Limb (tissue), 2 donors: ENCODE data around the gene UBE2Q1.
A peak's percentile ranks its signal among the peaks of the same experiment; 100 is the strongest.

Source experiments
- DNase-seq, 2 donors: peaks; one replicate each; pipeline ENCODE4 v3.0.0-alpha.2; 2016; ENCODE audit errors: extremely low spot score in 2 of 2

UBE2Q1 gene

DNA sequence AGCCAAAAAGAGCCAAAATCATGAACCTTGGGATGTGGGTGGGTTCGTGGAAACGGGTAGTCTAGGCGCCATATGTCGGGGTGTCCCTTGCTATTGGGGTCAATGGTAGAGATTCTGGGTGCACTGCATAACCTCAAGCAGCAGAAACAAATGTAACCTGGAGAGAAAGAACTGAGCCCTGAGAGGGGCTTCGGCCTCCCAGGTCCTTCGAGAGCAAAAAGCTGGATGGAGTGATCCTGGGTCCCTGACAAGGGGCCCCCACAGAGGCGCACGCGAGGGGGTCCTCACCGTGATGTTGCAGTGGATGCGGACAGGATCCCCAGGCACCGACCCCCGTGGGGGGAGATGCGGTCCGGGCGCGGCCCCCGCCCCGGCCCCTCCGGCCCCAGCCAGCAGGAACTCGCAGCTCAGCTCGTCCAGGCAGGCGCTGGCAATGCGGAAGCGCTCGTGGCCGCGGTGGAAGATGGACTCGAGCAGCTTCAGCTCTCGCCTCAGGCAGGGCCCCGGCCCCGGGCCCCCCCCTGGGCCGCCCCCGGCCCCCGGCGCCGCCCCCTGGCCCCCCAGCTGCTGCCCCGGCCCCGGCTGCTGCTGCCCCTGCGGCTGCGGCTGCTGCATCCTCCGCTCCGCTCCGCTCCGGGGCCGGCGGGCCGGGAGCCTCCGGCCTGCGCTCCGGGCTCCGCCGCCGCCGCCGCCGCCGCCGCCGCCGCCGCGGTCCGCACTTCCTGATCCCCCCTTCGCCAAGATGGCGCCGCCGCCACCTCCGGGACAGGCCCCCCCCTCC is at the start of gene UBE2Q1:
Gene UBE2Q1, minus strand, starts transcription at position 724 of the 781 bp plus-strand sequence. Its CDS starts 109 bp downstream, at position 615.
- DNase-seq, result no peak

DNA sequence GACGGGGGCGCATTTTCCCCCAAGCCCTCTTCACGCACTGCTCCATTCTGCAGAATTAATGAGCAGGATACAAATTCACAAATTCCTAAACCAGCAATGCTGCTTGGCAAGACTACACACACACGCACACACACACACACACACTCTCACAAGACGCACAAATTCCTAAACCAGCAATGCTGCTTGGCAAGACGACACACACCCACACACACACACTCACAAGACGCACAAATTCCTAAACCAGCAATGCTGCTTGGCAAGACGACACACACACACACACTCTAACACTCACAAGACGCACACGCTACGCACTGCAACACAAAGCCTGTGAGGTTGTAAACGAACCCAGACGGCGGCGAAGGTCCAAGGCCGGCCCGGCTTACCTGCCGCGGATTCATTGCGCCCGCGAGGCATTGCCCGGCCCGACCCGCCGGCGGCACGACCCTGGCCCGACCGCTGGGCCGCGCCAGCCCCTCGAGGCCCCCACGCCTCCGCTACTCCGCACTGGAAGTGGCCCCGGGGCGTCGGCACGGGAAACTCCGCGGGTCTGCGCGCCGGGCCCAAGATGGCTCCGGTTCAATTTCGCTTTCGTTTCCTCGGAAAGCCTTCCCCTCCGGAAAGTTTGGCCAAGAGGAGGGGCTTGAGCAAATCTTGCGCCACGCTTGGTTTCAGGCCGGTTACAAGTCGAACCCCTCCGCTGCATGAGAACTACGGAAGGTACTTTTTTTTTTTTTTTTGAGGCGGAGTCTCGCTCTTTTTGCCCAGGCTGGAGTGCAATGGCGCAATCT is 49.3 kb upstream of the UBE2Q1 start, which contains the start of gene ADAR:
Gene ADAR, minus strand, starts transcription at position 578 of the 788 bp plus-strand sequence. Its CDS starts 180 bp downstream, at position 398.
- DNase-seq, result peak; percentile 87 to 94

DNA sequence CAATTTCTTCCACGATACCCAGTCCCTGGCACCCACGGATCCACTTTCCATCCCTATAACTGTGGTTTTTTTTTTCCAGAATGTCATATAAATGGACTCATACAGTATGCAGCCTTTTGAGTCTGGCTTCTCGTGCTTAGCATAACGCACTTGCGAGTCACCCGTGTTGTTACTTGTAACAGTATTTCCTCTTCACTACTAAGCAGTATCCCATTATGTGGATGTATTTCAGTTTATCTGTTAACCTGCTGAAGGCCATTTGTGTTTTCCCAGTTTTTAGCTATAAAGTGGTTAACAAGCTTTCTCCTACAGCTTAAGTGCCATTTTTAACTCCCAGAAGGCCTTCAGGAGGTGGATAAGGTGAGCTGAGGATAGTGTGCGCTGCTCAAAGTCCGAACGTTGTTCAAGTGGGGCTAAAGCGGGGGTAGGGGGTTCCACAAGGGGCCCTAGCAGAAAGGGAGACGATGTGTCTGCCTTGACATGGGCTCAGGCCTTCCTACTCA is 48.7 kb upstream of the UBE2Q1 start:
- no peak for DNase-seq

DNA sequence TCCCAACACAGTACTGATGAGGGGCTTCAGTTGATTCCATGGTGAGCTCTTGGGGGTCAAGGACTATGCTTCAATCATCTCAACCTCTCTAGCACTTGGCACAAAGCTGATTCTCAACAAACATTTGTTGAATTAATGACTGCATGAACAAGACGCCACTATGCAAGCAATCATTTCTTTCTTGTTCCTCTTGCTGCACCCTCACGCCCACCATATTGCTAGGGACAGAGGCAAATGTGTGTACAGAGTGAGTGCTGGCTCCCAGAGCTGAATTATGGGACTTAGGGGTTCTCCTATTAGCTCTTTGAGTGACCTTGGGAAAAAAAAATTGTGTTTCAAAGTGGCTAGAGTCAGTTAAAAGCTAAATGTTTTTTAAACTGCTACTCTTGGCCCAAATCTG is 47.1 kb upstream of the UBE2Q1 start:
- DNase-seq, result no peak

DNA sequence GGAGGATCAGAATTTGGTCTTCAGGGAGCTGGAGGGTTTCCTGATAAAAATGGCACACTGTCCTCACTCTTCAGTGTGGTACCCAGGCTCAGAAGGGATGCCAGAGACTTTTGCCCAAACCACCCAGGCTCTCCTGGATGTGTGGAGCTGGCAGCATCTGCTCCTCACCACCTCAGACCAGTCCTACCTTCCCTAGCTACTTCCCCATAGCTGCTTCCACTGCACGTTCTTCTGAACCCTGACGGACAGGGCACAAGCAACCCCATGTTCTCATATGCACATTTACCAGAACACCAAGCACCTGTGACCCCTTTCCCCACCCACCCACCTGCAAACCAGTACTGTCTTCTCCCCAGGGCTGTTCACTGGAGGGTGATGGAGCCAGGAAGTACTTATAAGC is 44.9 kb upstream of the UBE2Q1 start:
- no peak for DNase-seq

DNA sequence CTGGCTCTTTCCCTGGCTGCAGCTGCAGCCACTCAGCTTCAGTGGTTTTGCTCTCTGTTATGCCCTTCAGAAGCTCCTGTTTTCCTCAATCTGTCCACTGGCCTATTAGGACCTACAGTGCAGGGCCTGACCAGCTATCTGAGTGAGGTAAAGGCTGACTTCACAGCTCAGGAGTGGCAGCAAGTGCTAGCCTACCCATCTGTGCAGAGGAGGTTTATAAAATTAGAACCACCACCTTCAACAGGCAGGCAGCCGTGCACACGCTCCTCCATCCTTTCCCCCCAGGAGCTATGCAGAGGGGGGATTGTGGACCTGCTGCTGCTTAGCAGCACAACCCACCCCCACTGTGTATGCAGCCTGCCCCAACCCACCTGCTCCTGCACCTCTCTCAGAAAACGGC is 41.2 kb upstream of the UBE2Q1 start:
- DNase-seq, result no peak

DNA sequence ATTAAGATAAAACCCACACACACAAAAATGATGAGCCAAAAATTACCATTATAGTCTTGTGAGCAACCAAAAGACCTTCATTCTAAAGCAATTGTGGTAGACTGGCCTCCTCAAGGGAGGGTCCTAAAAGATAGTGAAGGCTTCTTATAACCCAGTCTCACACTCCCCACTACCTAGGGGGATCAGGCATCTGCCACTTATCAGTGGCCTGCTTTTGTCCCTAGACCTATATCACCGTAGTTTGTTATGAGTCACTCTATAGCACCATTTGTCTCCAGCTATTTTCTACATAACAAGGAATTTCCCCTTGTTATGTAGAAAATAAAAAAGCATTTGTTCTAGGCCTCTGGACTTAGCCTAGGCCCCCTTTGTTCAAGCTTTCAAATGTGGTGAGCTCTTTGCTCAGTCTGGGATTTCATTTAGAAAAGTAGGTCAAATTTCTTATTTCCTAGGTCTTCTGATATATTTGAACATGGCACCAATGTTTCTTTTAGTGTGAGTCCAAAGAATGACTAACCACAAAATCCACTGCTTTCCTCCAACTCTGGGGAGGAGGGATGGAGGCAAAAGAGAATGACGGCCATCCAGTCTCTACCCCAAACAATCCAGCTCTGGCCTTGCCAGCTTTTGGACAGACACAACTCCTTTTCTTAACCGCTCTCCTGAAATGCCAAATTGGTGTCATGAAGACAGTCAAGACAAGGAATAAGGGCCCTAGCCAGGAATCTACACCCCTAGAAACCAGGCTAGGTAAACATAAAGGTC is 40.6 kb upstream of the UBE2Q1 start:
- no peak for DNase-seq

DNA sequence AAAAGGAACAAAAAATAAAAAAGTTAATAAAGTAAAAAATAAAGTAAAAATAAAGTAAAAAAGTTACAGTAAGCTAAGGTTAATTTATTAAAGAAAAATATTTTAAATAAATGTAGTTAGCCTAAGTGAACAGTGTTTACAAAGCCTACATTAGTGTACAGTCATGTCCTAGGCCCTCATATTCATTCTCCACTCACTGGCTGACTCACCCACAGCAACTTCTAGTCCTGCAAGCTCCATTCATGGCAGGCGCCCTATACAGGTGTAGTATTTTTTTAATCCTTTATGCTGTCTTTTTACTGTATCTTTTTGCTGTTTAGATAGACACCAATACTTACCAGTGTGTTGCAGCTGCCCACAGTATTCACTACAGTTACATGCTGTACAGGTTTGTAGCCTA is 37.2 kb upstream of the UBE2Q1 start:
- no peak for DNase-seq

DNA sequence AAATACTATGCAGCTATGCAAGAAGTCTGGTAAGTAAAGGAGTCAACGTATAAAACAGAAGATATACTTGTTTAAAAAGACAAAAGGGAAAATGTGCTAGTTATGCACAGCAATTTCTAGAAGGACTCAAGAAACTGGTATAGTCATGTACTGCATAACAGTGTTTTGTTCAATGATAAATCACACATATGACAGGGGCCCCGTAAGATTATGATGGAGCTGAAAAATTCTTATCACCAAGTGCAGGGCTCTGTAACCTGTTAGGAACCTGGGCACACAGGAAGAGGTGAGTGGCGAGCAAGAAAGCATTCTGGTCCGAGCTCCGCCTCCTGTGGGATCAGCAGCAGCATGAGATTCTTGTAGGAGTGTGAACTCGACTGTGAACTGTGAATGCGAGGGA is 36.3 kb upstream of the UBE2Q1 start:
- no peak for DNase-seq

DNA sequence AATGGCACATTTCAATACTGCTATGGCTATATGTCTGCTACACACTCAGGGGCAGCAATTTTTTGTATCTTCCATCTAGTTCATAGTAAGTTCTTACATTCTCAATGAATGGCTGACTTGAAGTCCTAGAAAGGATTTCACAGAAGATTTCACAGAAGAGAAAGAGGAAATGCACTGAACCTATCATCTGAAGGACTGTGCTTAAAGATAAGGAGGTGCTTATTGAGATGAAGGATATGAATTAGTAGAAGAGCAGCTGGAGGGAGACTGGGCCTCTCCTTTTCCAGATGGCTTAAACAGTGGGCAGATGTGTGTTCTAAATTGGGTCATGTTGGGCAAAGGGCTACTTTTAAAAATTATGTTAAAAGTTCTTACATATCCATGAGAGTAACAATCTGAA is 34.9 kb upstream of the UBE2Q1 start:
- no peak for DNase-seq

DNA sequence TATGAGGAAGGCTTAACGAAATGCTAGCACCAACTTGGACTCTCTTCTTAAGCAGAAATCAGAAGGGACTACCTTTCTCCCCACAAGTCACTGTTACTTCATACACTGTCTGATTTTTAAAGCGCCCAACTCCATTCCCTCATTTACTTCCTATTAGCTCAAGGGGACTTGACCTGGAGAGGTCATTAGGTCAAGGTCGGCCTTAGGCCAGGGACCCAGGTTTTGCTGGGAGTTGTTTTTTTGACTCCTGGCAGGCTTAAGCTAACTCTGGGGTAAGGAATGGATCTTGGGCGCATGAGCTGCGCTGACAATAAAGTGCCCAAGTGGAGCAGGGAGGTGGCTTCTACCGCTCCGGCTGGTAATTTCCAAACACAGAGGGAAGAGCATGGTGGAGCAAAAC is 32.7 kb upstream of the UBE2Q1 start:
- DNase-seq, result no peak

DNA sequence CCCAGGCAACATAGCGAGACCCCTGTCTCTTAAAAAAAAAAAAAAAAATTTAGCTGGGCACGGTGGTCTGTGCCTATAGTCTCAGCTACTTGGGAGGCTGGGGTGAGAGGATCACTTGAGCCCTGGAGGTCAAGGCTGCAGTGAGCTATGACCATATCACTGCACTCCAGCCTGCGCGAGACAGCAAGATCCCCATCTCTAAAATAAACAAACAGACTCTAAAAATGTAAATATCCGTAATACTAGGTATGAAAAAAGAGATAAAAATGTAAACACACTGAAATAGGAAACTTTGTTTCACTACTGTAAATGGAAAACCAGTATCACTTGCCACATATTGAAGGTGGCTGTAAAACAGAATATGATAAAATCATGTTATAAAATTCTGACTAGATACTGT is 32.3 kb upstream of the UBE2Q1 start:
- no peak for DNase-seq

DNA sequence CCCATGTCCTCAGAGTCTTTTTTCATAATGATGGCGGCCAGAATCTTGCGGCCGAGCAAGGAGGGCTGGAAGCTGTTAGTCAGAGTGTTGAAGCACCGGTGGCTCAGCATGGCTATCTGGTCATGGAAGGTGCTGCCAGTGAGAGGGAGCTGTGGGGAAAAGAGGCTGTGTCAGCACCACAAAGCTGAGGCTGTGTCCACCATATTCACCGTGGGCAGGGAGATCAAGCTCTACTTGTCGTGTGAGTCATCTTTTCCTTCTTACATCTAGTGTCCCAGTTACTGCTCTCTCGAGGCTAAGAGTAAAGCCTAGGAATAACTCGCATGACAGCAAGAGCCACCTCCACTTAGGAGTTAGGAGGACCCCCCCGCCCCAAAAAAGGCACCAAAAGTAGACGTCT is 31.3 kb upstream of the UBE2Q1 start:
- DNase-seq, result no peak

DNA sequence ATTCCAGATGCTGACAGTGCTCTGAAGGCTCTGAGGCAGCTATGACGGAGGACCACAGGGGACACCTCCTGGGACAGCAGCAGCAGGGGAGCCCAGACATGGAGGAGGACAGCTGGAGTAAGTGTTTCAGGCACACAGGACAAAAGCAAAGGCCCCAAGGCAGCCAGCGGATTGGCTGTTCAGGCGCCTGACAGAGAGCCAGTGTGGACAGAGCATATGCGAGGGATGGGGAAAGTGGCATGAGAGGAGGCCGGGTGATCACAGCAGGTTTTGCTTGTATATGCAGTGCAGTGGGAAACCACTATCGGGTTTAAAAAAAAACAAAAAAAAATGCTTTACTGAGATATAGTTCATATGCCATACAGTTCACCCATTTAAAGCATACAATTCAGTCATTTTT is 28.2 kb upstream of the UBE2Q1 start:
- DNase-seq, result no peak

DNA sequence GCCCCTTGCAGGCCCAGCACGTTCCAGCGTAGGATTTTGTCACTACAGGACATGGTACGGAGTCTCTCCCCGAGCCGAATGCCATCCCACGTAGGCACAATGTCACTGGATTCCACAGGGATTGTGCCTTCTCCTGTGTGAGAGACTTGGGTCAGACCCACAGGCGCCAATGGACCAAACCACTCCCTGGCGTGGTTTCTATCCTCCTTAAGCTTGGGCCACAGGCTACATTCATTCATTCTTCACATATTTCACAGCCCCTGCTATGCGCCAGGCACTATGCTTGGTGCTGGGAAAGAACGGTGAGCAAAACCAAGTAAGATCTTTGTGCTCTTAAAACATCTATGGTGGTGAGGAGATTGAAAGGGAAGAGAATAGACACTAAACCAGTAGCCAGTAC is 27.8 kb upstream of the UBE2Q1 start:
- DNase-seq, result no peak

DNA sequence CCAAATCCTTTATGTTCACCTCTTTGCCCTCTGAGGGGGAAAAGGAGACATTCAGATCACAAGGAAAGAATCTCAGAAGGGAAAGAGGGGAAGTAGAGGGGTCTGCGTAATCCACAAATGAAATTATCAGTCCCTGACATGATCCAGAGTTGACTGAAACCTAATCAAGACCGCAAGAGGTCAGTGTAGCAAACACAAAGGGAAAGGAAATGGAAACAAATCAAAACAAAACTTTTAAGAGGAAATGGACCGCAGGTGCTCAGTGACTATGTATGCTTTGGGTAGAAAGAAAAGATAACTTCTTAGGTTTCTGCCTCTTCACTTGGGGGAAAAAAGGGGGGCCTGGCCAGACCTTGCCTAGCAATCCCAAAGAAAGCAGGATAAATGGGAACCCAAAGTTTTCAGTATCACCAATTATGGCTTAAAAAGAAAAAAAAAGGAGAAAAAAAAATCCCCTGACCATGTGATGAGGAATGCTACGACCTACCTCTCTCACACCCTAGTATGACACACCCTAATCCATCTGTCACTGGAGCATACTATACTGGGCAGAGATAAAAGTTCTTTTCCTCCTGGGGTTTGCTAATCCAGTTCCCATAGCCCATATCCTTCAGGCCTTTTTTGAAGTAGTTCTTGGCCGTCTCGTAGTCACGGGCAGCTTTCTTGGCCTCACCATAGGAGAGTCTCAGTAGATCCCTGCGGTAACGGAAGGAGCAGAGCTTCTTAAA is 26.0 kb upstream of the UBE2Q1 start:
- DNase-seq, result no peak

DNA sequence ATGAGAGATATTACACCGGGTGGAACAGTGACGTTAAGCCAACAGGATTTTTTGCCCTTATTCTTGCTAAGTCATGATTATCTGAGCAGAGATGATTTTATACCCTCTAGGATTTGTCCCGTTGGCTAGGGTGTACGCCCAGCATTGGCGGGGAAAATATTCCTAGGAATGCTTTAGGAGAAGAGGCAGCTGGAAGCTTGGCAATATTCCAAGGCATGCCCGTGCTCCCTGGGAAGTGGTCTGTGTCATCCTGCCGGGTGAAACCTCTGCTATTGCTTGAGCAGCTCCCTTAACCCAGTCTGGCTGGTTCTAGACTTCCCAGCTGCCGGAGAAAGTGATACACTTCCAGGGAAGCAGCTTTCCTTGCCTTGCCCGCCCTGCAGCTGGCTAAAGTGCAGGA is 25.3 kb upstream of the UBE2Q1 start:
- DNase-seq, result peak; percentile 45 to 50

DNA sequence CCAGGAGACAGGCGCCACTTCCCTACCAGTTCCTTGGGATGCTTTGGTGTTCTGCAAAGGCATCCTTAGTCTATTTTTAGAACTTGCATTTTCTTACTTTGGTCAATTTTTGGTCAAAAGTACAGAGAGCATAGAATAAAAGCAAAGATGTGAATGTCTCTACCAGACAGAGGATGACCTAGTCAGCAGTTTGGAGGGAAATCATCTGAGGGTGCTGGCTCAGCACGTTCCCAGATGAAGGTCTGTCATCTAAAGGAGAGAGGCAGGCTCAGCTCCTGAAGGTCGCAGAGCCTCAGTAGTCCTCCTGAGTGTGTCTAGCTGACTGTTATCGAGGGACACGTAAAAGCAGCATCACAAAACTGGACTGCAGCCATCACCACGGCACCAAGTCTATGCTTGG is 24.4 kb upstream of the UBE2Q1 start:
- DNase-seq, result no peak

DNA sequence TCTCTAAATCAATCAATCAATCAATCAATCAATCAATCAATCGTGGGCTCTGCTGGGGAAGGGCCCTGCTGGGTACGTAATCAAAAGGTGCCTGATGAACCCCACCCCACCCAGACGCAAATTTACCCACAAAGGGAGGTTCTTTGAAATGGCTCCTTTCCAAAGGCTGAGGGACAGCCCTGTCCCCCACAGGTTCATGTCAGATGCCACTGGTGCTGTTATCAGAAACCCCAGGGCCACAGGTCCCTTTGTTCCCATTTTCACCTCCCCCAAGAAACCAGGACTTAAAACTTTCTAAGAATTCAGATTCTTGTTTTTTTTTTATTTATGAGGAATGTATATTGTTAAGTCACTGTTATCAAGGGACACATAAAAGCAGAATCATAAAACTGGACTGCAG is 23.3 kb upstream of the UBE2Q1 start:
- DNase-seq, result no peak

DNA sequence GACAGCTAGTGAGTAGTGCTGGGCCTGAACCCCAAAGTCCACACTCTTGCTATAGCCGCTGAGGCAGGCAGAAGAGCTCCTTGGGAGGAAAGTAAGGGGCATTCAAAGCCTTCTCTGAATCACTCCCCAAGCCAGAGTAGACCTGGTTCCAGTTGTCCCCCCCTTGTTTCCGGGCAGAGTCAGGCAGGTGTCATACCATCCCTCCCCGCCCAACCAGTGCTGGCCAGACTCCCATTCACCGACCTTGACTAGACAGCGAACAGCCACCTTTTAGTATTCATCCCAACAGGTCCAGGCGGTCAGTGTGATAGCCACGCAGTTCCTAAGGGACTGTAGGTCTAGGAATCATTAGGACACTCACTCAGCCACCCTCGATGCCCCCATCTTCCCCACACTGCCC is 20.9 kb upstream of the UBE2Q1 start:
- DNase-seq, result no peak

DNA sequence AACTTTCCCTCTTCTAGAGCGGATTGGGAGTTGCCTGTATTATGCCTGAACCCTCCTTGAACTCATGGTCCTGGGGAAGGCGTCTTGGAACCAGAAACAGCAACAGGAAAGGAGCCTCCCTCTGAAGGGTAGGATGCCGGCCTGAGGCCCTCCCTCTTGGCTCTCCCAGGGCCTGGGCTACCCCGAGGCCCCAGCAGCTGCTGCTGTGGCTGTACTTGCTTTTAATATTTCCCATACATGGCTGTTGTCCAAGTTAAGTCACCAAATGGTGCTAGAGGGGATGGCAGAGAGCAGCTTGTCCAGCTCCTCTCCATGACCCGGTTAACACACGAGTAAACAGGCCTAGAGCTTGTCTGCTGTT is 19.6 kb upstream of the UBE2Q1 start:
- peak in 1 of 2 donors; percentile 24 for DNase-seq
